ENCODE measurements around the gene MAPK7. TPM values are rescaled to one million over a fixed set of nuclear protein-coding genes. Genes with fewer than 3 reads are reported as not detected.

MAPK7 gene
- total and polyA plus RNA-seq, 2 donors (not counting 3 experiments of a cell fraction or from before 2014, with no cell fraction given): 16.8 to 30.7 TPM

GRCh38 chr17:19342611-19343255 is 35.6 kb upstream of the MAPK7 start:
- DNase-seq (ENCODE audit: low read depth, low spot score): no peak
- CTCF ChIA-PET: interaction anchor here (0.8 to 1.0 kb wide), 2 partner anchors 20 to 104 kb away, joined by 3 to 4 read pairs; partner anchors contain the start of gene B9D1
- dilution Hi-C loops (cut with MboI; ENCODE audit: extremely low pct_ligation_motif_present, low sequenced_read_pairs) (no loop called here), intact Hi-C loops (cut with micrococcal nuclease) (no loop called here)
- H3K9me1 ChIP-seq (replicated peaks; ENCODE audit: control insufficient read depth, extremely low read depth, insufficient read depth, low read length): no peaks in the 10 kb centered on the region
- H3K79me2 ChIP-seq (ENCODE audit: control insufficient read depth, insufficient read depth, low read length): no peaks in the 10 kb centered on the region
- H3K9ac ChIP-seq (replicated peaks; ENCODE audit: extremely low read depth, insufficient read depth, low read length): no peak overlapping the region
- BruUV-seq (replicated peaks): no TSS peak
- no peaks in the 10 kb centered on the region for H4K20me1 ChIP-seq (replicated peaks; ENCODE audit: control insufficient read depth, extremely low read depth, insufficient read depth, low read length)
- no peaks in the 10 kb centered on the region for H3K36me3 ChIP-seq (ENCODE audit: control insufficient read depth in 2 of 2, extremely low read depth in 1 of 2, insufficient read depth in 2 of 2, low read length in 2 of 2)
- FAIRE-seq: no peak
- no peak overlapping the region for H3K27ac ChIP-seq (ENCODE audit: insufficient read depth, low read depth, low read length)
- no peaks in the 10 kb centered on the region for H3K9me3 ChIP-seq (replicated peaks; ENCODE audit: control insufficient read depth, insufficient read depth, low read length)
- H3K4me2 ChIP-seq (ENCODE audit: insufficient read depth, low read length): no peak overlapping the region
- no peak overlapping the region for H3K4me3 ChIP-seq (replicated peaks in 1 of 3; ENCODE audit: insufficient read depth in 1 of 3, low read depth in 1 of 3, low read length in 3 of 3)
- TF ChIP-seq MAX (IDR thresholded peaks at IDR 0.05; ENCODE audit: insufficient read depth, insufficient read length) (no peak), POLR2AphosphoS5 (IDR thresholded peaks at IDR 0.05; ENCODE audit: insufficient read depth, low read depth, low read length) (no peak), CTCF (IDR thresholded peaks at IDR 0.05; ENCODE audit: extremely low read depth in 1 of 2, insufficient read depth in 1 of 2, low read depth in 1 of 2, low read length in 2 of 2) (no peak), EZH2 (IDR thresholded peaks at IDR 0.05; ENCODE audit: borderline replicate concordance, low read depth, low read length, severe bottlenecking) (no peak), POLR2A (IDR thresholded peaks at IDR 0.05; ENCODE audit: low read depth, low read length) (no peak), JUN (IDR thresholded peaks at IDR 0.05; ENCODE audit: borderline replicate concordance, insufficient read depth, insufficient read length, low read depth) (no peak), FOS (IDR thresholded peaks at IDR 0.05; ENCODE audit: borderline replicate concordance, insufficient read depth, low read length) (no peak), MYC (IDR thresholded peaks at IDR 0.05; ENCODE audit: low read depth, low read length) (no peak), GATA2 (IDR thresholded peaks at IDR 0.05; ENCODE audit: insufficient read depth, insufficient read length, low read depth, low read length) (no peak)
- POLR2A ChIA-PET: no interaction called here
- peaks cover 8% of the 10 kb centered on the region for H3K4me1 ChIP-seq (ENCODE audit: control insufficient read depth, extremely low read depth, insufficient read depth, low read length)
- H2AFZ ChIP-seq (ENCODE audit: low read depth, low read length): no peak overlapping the region
- no peaks in the 10 kb centered on the region for H3K27me3 ChIP-seq (ENCODE audit: control insufficient read depth in 2 of 2, insufficient read depth in 2 of 2, low read length in 2 of 2)

Measured in endothelial cell of umbilical vein (primary cell).